ENCODE data around the gene ITGB3.
A peak's percentile ranks its signal among the peaks of the same experiment; 100 is the strongest.

ITGB3 gene

GRCh38 chr17:47224966-47225365 lies 28.7 kb upstream of the ITGB3 start:
- TF ChIP-seq, protein P1, sequence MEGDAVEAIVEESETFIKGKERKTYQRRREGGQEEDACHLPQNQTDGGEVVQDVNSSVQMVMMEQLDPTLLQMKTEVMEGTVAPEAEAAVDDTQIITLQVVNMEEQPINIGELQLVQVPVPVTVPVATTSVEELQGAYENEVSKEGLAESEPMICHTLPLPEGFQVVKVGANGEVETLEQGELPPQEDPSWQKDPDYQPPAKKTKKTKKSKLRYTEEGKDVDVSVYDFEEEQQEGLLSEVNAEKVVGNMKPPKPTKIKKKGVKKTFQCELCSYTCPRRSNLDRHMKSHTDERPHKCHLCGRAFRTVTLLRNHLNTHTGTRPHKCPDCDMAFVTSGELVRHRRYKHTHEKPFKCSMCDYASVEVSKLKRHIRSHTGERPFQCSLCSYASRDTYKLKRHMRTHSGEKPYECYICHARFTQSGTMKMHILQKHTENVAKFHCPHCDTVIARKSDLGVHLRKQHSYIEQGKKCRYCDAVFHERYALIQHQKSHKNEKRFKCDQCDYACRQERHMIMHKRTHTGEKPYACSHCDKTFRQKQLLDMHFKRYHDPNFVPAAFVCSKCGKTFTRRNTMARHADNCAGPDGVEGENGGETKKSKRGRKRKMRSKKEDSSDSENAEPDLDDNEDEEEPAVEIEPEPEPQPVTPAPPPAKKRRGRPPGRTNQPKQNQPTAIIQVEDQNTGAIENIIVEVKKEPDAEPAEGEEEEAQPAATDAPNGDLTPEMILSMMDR (IDR thresholded peaks at IDR 0.05; ENCODE audit: insufficient read depth, missing control alignments) = no peak
- DNase-seq (ENCODE audit: insufficient read length, low spot score) = no peak
- FAIRE-seq = no peak

DNA sequence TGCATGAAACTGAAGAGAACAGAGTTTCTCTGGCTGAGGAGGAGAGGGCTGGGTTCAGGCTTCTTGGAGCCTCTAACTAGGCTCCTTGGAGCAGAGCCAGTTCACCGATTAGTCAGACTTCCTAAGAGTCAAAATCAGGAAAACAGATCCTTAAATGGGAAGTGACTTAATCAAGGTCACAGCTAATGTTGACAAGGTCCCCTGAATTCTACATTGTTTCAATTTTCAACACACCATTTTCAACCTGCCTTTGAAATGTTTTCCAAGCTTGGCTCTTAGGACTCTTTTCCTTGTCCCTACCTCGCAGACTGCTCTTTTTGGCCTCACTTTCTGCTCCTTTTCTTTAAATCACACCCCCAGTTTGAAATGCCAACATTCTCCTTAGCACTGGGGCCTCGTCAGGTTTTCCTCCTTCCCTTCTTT lies 28.2 kb upstream of the ITGB3 start:
- DNase-seq (ENCODE audit: insufficient read length, low spot score) (no peak), FAIRE-seq (no peak)
- TF ChIP-seq, protein P1 (IDR thresholded peaks at IDR 0.05; ENCODE audit: insufficient read depth, missing control alignments) = no peak

DNA sequence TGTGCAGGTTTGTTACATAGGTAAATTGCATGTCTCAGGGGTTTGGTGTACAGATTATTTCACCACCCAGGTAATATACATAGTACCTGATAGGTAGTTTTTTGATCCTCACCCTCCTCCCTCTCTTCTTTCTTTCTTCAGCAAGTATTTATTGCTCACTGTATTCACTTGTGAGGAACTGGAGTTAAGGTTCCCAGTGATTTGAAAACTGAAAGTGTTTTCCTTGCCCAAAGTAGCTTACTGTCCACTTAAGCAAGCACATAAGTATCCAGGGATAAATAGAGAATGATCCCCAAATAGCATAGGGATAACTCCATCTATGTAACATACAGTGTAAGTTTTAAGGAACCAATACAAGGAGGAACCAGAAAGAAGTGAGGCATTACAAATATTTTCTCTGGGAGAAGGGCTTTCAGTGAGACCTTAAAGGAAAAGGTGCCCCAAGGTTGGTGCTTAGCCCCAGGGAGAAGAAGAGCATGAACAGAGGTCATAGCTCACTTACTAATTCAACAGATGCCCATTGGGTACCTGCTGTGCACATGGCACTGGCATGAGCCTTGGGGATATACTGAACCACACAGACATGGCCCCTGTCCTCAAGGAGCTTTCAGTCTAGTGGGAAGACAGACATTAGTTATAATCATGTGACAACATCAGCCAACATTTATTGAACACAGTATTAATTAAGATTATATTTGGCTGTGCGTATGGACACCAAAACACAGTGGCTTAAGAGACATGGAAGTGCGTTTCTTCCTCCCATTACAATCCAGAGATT lies 27.5 kb upstream of the ITGB3 start:
- DNase-seq (ENCODE audit: insufficient read length, low spot score) (no peak), FAIRE-seq (no peak)
- TF ChIP-seq, protein P1 (IDR thresholded peaks at IDR 0.05; ENCODE audit: insufficient read depth, missing control alignments) = no peak

- TF ChIP-seq, protein P1 (IDR thresholded peaks at IDR 0.05; ENCODE audit: insufficient read depth, missing control alignments) = no peak
- DNase-seq (ENCODE audit: insufficient read length, low spot score) (no peak), FAIRE-seq (no peak)
Measured at GRCh38 chr17:47227862-47228261, 25.8 kb upstream of the ITGB3 start.

- FAIRE-seq (no peak), DNase-seq (ENCODE audit: insufficient read length, low spot score) (peak; percentile 53)
Measured at GRCh38 chr17:47229535-47230443, 23.8 kb upstream of the ITGB3 start.

DNA sequence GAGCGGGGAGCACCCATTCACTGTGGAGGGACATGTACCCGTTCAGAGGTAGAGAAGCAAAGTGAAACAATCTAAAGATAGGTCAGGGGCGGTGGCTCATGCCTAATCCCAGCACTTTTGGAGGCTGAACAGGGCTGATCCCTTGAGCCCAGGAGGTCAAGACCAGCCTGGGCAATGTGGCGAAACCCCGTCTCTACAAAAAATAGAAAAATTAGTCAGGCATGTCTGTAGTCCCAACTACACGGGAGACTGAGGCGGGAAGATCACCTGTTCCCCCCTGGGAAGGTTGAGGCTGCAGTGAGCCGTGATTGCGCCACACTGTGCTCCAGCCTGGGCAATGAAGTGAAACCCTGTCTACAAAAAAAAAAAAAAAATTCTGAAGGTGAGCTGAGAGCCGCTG lies 22.8 kb upstream of the ITGB3 start:
- TF ChIP-seq, protein P1 (IDR thresholded peaks at IDR 0.05; ENCODE audit: insufficient read depth, missing control alignments) = no peak
- FAIRE-seq (no peak), DNase-seq (ENCODE audit: insufficient read length, low spot score) (no peak)

More at GRCh38 chr17:47229535-47230443, 23.8 kb upstream of the ITGB3 start:
- TF ChIP-seq, protein P1 (IDR thresholded peaks at IDR 0.05; ENCODE audit: insufficient read depth, missing control alignments) = peak; percentile 100

Data from D721Med (cell line).